Right lobe of liver (tissue), 4 donors: ENCODE data around the gene MED12L.

Source experiments
- POLR2A ChIP-seq: fragments of 450-650 bp; IDR thresholded peaks from one replicate; pipeline ENCODE4 v1.6.1; 2017; ENCODE audit warnings: antibody characterized with exemption, mild to moderate bottlenecking
- TF ChIP-seq, protein P1 (sequence below), 4 donors: fragments of 200-600 bp in 3 of 4; fragments of 450-650 bp in 1 of 4; IDR thresholded peaks; one replicate each; pipeline versions ENCODE4 v1.5.1 to v1.8.0; 2016 to 2022; ENCODE audit warnings: antibody characterized with exemption in 4 of 4, mild to moderate bottlenecking in 2 of 4
- donor health status: DM: no; HTN: no; CAD: no.
- donor health status: DM: no; HTN: no; CAD: no.
- donor health status: DM: no; HTN: yes; CAD: no.

DNA sequence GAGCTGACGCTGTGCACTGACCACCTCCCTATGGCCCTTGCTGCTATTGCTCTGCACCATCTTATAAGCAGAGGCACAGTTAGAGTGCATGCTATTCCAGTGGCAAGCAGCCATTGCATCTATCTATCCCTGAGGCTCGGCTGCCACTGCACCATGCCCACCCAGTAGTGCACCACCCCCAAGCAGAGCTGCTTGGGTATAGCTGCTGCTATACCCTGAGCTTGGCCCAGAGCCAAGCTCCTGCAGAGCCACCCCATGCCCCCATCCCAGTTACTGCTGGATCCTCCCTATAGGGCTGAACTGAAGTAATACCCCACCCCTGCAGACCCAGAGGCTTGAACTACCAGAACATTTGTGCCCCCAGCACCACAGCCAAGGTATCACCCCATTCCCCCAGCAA, 395.0 kb downstream of the MED12L start:
- TF ChIP-seq, protein P1, sequence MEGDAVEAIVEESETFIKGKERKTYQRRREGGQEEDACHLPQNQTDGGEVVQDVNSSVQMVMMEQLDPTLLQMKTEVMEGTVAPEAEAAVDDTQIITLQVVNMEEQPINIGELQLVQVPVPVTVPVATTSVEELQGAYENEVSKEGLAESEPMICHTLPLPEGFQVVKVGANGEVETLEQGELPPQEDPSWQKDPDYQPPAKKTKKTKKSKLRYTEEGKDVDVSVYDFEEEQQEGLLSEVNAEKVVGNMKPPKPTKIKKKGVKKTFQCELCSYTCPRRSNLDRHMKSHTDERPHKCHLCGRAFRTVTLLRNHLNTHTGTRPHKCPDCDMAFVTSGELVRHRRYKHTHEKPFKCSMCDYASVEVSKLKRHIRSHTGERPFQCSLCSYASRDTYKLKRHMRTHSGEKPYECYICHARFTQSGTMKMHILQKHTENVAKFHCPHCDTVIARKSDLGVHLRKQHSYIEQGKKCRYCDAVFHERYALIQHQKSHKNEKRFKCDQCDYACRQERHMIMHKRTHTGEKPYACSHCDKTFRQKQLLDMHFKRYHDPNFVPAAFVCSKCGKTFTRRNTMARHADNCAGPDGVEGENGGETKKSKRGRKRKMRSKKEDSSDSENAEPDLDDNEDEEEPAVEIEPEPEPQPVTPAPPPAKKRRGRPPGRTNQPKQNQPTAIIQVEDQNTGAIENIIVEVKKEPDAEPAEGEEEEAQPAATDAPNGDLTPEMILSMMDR (IDR thresholded peaks at IDR 0.05), result no peak
- TF ChIP-seq POLR2A, result no peak
